ENCODE measurements around the gene GPR146. TPM values are rescaled to one million over a fixed set of nuclear protein-coding genes. Genes with fewer than 3 reads are reported as not detected.
"Not testable (repeated sequence)": the region's sequence is repeated elsewhere in the genome, so short reads cannot be mapped to it uniquely, and the experiment has no call there.

GPR146 gene
- total and polyA plus RNA-seq, 11 donors, result 11.1 to 56.8 (median 25.2) TPM

- DNase-seq (no peak), ATAC-seq (no peak)
- 93 to 96% (median 94%) methylated on average over 22 to 25 of the region's 25 CpGs for WGBS, 4 donors
- Histone ChIP-seq H3K27me3 (no peaks in the 10 kb centered on the region), H3K4me3 (no peak overlapping the region), H3K9me3 (no peaks in the 10 kb centered on the region), H3K36me3 (no peaks in the 10 kb centered on the region), H3K4me1 (peaks cover 4 to 16% (median 9%) of the 10 kb centered on the region in 12 donors), H3K27ac (no peak overlapping the region)
- no peak for TF ChIP-seq POLR2A (IDR thresholded peaks at IDR 0.05)
- TF ChIP-seq CTCF (IDR thresholded peaks at IDR 0.05), result no peak
- intact Hi-C loops (cut with DNase I), result no loop called here
Measured at GRCh38 chr7:1032536-1033181, 11.7 kb upstream of the GPR146 start.

GRCh38 chr7:1033546-1034145 is 10.7 kb upstream of the GPR146 start:
- DNase-seq (no peak), ATAC-seq (no peak)
- TF ChIP-seq POLR2A (IDR thresholded peaks at IDR 0.05), result no peak
- no peak for TF ChIP-seq CTCF (IDR thresholded peaks at IDR 0.05)
- intact Hi-C loops (cut with DNase I), result no loop called here
- Histone ChIP-seq H3K4me1 (peaks cover 4 to 15% (median 9%) of the 10 kb centered on the region in 12 donors), H3K27ac (no peak overlapping the region), H3K36me3 (no peaks in the 10 kb centered on the region), H3K9me3 (no peaks in the 10 kb centered on the region), H3K4me3 (no peak overlapping the region), H3K27me3 (no peaks in the 10 kb centered on the region)
- WGBS, 4 donors, result 90 to 96% (median 94%) methylated on average over 20 of the region's 20 CpGs

- H3K4me3 ChIP-seq; H3K36me3 ChIP-seq; intact Hi-C loops (cut with DNase I); H3K27me3 ChIP-seq; H3K27ac ChIP-seq; ATAC-seq; H3K4me1 ChIP-seq; DNase-seq; H3K9me3 ChIP-seq: not testable (repeated sequence)
- WGBS, 4 donors, result 86 to 100% (median 98%) methylated on average over 1 of the region's 1 CpG
Measured at GRCh38 chr7:1034769-1035168, 9.6 kb upstream of the GPR146 start.

- ATAC-seq; H3K36me3 ChIP-seq; H3K27me3 ChIP-seq; H3K4me3 ChIP-seq; H3K27ac ChIP-seq; H3K9me3 ChIP-seq; DNase-seq; intact Hi-C loops (cut with DNase I); H3K4me1 ChIP-seq: not testable (repeated sequence)
- WGBS, 4 donors, result 93 to 98% (median 96%) methylated on average over 32 to 40 of the region's 40 CpGs
Measured at GRCh38 chr7:1036164-1036928, 8.0 kb upstream of the GPR146 start.

GRCh38 chr7:1040233-1040632 is 4.1 kb upstream of the GPR146 start:
- ATAC-seq; H3K4me3 ChIP-seq; H3K27me3 ChIP-seq; H3K27ac ChIP-seq; DNase-seq; intact Hi-C loops (cut with DNase I); H3K36me3 ChIP-seq; H3K9me3 ChIP-seq: not testable (repeated sequence)
- H3K4me1 ChIP-seq, result peaks cover 5 to 37% (median 27%) of the 10 kb centered on the region in 12 donors
- 87 to 100% (median 92%) methylated on average over 1 of the region's 1 CpG for WGBS, 4 donors
